ENCODE results near the gene CYP2C8.
"Not testable (repeated sequence)": the region's sequence is repeated elsewhere in the genome, so short reads cannot be mapped to it uniquely, and the experiment has no call there.

Gene CYP2C8

DNA sequence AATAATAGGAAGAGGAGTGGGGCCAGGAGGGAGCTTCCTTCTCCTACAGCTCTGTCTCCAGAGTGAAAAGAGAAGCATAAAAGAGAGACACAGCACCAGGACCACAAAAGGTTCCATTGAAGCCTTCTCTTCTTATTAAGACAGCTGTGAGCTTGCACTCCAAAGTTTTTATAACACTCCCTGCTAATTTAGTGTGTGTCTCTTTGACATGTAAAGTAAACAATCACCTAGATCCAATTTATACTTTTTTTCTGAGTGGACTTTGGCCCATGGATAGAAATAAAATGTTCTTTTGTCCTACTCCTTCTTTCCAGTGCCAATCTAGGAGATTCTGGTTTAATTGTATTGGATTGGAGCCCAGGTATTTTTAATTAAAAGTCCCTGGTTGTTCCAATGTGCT is at the start of gene CYP2C8:
TSS of gene CYP2C8 (minus strand) at position 212 of the 400 bp plus-strand sequence. CDS start at position 117, 95 bp downstream.
- no peak for DNase-seq

DNA sequence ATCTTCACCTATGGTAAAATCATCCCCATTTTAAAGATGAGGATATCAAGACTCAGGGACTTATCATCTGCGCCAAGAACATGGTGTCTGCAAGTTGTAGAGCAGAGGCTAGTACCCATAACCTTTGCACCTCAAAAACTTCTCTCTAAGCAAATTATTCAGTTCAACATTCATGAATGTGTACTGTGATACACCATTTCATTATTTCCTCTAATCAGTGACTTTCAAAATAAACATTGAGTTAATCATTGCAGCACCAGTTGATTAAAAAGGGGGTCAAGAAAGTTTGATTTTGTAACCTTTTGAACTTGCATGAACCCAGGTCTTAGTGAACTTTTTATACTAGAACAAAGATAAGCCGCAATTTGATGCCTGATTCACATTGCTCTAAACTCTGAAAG is 47.6 kb upstream of the CYP2C8 start:
- DNase-seq: no peak

DNA sequence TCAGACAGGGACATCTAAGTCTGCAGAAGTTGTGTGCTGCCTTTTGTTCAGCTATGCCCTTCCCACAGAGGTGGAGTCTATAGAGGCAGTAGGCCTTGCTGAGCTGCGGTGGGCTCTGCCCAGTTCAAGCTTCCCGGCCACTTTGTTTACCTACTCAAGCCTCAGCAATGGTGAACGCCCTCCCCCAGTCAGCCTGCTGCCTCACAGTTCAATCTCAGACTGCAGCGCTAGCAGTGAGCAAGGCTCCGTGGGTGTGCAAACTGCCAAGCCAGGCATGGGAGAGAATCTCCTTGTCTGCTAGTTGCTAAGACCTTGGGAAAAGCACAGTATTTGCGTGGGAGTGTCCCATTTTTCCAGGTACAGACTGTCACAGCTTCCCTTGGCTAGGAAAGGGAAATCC is 41.5 kb upstream of the CYP2C8 start:
- not testable (repeated sequence) for DNase-seq

DNA sequence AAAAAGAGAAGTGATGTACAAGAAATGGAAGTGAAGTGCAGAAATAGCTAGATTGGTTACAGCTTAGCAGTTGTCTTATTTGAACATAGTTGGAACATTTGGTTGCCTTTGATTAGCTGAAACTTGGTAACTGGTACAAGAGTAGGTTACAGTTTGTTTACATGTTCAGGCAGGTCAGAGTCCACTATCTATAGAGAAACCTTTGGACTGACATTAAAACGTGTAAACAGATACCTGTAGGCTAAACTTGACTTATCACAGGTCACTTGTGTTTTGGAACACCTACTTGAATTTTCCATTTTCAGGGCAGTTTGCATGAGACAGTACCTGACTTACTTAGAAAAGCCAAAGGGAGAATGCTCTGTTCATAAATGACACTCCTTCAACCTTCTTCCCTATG is 28.5 kb upstream of the CYP2C8 start:
- no peak for DNase-seq

DNA sequence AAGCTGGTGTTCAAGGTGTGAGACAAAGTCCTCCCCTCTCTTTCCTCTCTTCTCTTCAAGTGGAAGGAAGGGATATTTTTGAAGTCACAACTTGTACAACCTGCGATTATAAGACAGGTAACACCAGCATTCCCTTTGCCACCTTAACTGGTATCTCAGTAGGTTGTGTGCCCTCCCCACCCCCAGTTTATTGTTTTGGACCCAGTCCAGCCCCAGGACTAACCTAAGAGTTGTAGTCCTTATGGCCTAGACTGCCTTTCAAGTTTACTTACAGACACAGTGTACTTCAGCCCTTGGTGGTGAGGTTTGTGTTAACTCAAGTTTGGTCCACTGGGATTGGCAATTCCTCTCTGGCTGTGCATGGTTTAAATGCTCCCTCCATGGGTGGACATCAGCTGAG is 26.8 kb upstream of the CYP2C8 start:
- DNase-seq: no peak

DNA sequence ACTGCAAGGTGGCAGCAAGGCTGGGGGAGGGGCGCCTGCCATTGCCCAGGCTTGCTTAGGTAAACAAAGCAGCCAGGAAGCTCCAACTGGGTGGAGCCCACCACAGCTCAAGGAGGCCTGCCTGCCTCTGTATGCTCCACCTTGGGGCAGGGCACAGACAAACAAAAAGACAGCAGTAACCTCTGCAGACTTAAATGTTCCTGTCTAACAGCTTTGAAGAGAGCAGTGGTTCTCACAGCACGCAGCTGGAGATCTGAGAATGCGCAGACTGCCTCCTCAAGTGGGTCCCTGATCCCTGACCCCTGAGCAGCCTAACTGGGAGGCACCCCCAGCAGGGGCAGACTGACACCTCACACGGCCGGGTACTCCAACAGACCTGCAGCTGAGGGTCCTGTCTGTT is 10.3 kb upstream of the CYP2C8 start:
- DNase-seq: not testable (repeated sequence)

DNA sequence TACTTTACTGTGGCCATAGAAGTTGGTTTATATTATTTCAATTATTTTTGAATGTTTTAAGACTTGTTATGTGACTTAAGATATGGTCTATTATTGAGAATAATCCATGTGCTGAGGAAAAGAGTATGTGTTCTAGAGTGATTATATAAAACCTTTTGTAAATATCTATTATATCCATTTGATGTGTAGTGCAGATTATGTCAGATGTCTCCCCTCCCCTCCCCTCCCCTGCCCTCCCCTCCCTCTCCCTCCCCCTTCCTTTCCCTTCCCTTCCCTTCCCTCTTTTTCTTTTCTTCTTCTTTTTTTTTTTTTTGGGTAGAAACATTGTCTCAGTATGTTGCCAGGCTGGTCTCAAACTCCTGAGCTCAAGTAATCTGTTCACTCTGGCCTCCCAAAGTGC is 8.3 kb upstream of the CYP2C8 start:
- no peak for DNase-seq

DNA sequence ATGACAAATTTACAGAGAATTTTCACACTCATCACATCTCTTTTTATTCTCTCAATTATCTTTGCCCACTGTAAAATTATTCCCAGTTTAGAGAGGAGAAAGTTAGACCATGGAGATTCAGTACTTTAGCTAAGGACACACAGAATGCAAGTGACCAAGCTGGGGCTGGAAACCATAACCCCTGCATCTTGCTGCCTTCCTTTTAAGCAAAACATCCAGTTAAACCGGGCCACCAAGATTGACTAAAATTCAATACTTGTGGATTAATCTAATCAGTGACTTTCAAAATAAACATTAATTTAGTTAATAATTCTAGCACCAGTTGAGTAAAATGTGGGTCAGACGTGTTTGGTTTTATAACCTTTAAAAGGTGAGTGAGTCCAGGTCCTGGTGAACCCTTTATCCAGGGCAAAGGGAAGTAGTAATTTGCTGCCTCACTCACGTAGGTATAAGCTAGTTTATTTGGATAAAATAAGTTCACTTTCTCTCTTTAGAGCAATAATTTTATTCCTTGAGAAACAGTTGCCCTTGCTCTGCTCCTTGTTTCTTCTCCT is 1.9 kb upstream of the CYP2C8 start:
- no peak for DNase-seq

DNA sequence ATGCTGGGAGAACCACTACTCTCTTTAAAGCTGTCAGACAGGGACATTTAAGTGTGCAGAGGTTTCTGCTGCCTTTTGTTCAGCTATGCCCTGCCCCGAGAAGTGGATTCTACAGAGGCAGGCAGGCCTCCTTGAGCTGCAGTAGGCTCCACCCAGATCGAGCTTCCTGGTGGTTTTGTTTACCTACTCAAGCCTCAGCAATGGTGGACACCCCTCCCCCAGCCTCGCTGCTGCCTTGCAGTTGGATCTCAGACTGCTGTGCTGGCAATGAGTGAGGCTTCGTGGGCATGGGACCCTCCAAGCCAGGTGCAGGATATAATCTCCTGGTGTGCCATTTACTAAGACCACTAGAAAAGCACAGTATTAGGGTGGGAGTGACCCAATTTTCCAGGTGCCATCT is 5.2 kb downstream of the CYP2C8 start:
- DNase-seq: not testable (repeated sequence)

DNA sequence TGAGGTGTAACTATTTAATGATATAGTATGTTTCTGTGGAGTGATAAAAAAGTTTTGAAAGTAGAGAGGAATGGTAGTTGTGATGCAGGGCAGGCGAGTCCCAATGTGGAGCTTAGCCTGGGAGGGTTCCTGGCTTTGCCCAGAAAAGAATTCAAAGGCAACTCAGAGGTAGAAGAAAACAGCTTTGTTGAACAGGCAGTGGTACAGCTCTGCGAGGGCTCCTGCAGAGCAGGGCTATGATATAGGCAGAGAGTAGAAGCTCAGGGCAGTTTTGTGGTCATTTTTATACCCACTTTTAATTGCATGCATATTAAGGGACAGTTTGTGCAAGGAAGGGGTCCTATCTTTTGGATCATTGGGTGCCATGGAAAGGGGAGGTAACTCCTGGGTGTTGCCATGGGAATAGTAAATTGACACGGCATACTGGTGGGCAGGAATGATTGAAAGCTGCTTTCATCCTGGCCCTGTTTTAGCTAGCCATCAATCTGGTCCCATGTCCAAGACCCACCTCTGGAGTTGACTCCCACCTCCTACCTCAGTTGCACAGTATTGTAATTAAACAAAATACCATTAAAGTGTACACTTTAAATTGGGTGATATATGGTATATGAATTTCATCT is 12.4 kb downstream of the CYP2C8 start:
- DNase-seq: no peak

DNA sequence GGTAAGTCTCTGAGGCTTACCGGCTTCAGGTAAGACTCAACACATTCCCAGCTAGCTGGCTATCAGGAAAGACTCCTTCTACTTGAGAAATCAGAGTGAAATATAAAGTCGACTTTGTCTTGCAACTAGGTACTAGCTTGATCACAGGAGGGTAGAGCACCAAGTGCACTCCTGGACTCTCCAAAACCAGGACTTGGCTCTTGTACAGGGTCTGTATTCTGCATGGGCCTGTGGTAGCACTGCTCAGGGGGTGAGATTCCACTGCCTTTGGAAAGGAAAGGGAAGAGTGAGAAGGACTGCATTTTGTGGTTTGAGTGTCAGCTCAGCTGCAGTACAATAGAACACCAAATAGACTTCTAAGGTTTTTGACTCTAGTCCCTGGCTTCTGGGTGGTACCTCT is 19.4 kb downstream of the CYP2C8 start:
- no peak for DNase-seq

DNA sequence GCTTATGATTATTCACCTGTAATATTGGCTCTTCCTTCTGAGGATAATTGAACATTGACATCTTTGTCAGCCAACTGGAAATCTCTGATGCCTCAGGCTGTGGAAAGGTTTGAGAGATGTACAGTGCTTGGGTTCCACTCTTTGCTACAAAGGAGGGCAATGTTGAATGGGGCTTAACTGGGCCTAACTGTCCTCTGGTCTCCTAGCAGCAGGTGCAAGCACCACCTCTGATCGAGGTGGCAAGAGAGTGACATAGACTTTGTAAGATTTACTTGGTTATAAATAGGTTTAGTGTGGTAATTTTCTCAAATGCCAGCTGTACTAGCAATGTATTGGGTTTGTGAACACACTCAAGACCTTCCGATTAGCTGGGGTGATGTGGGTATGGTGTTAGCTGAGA is 21.1 kb downstream of the CYP2C8 start:
- no peak for DNase-seq

DNA sequence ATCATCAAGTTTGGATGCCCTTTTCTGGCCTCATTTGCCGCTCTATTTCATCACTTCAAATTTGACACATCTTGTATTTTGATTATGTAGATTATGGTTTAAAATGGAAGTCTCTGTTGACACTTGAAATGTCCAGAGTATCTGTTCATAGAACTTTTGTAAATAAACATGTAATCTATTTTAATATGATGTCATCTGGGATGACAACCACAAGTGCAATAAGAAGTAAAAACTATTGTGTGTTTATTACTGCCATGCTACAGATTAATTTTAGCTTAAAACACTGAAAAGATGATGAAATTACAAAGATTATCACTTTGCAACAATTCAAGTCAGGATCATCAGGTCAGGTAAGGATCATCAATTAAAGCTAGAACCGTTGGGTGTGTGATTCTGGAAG is 30.0 kb downstream of the CYP2C8 start:
- no peak for DNase-seq

DNA sequence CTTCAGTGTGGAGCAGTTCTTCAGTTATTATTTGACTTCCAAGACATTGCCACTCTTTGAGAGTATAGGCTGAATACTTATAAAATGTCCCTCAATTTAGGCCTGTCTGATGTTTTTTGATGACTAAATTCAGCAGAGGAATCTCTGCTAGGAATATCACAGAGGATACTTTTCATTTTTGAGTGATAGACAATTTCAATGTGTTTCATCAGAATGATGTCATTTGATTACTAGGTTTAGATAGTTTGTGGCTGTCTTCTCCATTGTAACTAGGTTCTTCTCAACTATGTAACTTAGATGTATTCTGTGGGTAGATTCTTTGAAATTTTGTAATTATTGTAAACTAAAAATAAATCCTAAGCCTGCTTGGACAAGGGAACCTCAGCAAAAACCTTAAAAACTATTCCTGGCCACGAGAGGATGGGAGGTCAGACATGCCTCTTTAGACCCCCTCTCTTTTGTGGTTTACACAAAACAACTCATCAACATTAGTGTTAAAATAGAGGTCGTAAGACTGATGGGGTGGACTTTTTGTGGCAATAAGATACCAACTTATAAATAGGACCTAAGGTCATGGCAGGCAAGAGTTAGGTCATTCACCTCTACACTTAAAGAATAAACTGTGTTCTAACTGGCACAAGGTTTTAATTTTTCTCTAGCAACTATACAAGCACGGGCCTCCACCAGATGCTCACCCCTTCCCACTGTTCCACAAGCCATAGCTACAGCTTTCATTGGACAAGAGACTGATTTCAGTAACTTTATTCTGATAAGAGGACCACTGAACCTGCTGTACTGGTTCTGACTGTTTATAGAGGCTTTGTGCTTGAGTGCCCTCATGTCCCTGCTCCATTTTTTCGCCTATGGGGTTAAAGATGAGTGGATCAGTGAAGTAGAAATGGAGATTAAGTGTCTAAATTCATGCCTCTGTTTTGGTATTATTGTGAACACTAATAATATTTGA is 33.7 kb downstream of the CYP2C8 start:
- DNase-seq: peak; percentile 92

DNA sequence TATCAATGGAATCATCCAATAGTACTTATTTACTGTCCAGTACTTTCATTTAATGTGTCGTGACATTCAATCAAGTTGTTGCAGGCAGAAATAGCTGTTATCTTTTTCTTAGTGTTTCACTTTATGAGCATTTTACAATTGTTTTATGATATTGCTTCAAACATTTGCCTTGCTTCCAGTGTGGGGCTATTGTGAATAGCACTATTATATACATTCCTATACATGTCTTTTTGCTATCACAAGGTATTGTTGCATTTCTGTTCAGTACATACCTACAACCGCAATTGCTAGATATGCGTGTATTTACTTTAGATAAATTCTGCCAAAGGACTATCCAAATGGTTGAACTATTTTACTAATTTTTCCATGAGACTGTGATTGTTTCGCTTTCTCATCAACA is 34.9 kb downstream of the CYP2C8 start:
- no peak for DNase-seq

DNA sequence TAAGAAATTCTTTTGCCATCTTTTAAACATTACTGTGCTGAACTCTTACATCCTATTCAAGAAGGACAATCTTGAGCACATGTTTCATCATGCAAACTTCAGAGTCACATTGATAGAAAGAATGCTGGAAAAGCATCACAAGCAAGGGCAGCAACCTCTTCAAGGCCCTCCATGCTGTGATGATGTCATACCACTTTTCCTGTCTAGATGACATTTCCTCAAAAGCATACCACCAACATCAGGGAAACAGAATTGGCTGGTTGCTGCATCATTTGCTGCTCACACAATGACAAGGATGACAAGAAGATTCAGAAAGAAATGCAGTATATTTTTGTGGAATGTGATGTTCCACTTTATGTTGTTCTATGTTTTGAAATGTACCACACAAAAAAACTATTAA is 37.6 kb downstream of the CYP2C8 start:
- DNase-seq: peak; percentile 12

DNA sequence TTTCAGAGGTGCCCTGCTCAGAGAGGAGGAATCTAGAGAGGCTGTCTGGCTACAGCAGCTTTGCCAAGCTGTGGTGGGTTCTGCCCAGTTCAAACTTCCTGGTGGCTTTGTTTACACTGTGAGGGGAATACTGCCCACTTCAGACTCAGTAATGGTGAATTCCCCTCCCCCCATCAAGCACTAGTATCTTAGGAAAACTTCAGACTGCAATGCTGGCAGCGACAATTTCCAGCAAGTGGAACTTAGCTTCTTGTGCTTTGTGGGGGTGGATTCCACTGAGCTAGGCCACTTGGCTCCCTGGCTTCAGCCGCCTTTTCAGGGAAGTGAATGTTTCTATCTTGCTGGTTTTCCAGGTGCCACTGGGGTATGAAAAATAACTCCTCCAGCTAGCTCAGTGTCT is 42.8 kb downstream of the CYP2C8 start:
- peak; percentile 43 for DNase-seq

DNA sequence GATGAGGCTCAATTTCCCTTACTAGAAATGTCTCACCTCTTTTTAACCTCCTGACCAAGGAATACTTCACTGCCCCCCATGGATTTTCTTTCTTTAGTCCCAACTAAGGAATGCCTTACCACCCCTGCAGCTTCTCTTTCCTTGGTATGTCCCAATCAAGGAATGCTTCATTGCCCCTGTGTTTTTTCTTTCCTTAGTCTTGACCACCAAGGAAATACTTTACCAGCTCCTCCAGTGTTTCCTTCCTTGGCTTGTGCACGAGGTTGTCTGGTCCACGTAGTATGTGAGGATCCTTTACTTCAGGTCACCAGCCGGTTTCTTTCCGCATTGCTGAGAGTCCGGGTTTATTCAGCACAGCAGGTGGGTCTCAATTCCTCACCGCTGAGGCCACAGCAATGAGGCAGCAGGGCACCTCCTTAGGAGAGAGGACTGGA is 71.5 kb downstream of the CYP2C8 start:
- DNase-seq: no peak

DNA sequence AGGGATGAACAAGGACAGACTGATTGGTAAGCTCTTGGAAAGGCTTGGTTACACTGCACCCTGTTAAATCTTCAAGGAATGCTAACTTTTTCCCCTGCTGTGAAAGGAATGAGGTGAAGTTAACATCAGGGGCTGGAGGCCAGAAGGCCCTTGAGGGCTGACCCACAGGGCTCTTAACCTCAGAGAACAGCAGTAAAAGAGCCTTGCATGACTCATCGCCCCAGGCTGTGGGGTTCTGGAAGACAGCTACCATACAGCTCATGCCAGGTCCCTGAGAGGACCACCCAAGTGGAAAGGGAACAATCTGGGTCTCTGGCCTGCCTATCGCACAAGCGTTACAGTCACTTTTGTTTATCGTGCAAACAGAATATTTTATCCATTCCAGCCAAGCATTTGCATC is 76.5 kb downstream of the CYP2C8 start:
- DNase-seq: no peak

DNA sequence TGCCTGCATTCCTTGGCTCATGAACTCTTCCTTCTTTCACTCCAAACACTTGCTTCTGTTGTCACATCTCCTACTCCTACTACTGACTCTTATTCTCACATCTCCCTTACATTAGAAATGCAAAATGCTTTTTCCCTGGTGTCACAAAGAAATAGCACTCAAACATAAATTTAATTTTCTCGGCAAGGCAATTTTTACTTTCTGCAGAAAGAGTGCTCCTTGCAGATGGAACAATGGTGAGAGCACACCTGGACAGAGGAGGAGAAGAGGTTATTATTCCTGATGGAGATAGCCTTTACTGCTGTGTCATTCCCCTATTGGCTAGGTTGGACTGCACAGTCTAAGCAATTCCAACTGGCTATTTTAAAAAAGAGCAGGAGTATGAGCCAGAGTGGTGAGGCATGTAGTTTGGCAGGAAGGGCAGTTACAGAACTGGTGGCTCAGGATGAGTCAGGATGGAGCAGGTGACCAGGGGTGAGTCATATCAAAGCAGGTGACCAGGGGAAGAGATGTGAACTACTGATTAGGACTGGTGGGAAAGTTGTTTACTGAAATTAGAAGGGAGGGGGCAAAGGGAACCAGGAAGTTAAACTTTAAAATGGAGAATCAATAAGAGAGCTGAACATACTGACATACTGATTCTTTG is 77.9 kb downstream of the CYP2C8 start:
- DNase-seq: no peak

DNA sequence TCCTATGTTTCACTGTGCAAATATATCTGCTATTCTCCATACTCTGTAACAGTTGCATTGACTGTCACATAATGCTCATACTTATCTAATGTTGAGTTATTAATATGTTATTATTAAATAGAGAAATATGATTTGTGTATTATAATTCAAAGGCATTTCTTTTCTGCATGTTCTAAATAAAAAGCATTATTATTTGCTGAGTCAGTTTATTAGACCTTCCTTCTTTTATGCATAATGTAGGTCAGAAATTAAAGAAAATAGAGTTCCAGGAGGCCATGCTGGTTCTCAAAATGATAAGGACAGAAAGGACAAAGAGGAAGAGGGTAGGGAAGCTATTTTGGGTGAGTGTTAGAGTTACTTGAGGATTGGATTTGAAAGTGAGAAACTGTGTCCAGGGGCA is 80.1 kb downstream of the CYP2C8 start:
- DNase-seq: no peak
